ENCODE measurements around the gene GRM1.

Gene GRM1

GRCh38 chr6:146246028-146246427 is 217.2 kb downstream of the GRM1 start:
- no peak for DNase-seq (ENCODE audit: low read depth)
- TF ChIP-seq CTCF (IDR thresholded peaks at IDR 0.05; ENCODE audit: insufficient read depth, low read depth, low read length, missing control alignments) = no peak
- no peak overlapping the region for H3K4me3 ChIP-seq (ENCODE audit: low read length)

- DNase-seq (ENCODE audit: low read depth) = no peak
- no peak overlapping the region for H3K4me3 ChIP-seq (ENCODE audit: low read length)
- TF ChIP-seq CTCF (IDR thresholded peaks at IDR 0.05; ENCODE audit: insufficient read depth, low read depth, low read length, missing control alignments) = no peak
Observed at GRCh38 chr6:146253691-146254090, 224.8 kb downstream of the GRM1 start.

GRCh38 chr6:146258206-146258605 is 229.3 kb downstream of the GRM1 start:
- DNase-seq (ENCODE audit: low read depth) = no peak
- TF ChIP-seq CTCF (IDR thresholded peaks at IDR 0.05; ENCODE audit: insufficient read depth, low read depth, low read length, missing control alignments) = no peak
- H3K4me3 ChIP-seq (ENCODE audit: low read length) = no peak overlapping the region

GRCh38 chr6:146260886-146261285 is 232.0 kb downstream of the GRM1 start:
- H3K4me3 ChIP-seq (ENCODE audit: low read length) = no peak overlapping the region
- TF ChIP-seq CTCF (IDR thresholded peaks at IDR 0.05; ENCODE audit: insufficient read depth, low read depth, low read length, missing control alignments) = no peak
- DNase-seq (ENCODE audit: low read depth) = no peak

GRCh38 chr6:146265056-146265455 is 236.2 kb downstream of the GRM1 start:
- DNase-seq (ENCODE audit: low read depth) = no peak
- no peak overlapping the region for H3K4me3 ChIP-seq (ENCODE audit: low read length)
- no peak for TF ChIP-seq CTCF (IDR thresholded peaks at IDR 0.05; ENCODE audit: insufficient read depth, low read depth, low read length, missing control alignments)

- no peak overlapping the region for H3K4me3 ChIP-seq (ENCODE audit: low read length)
- no peak for DNase-seq (ENCODE audit: low read depth)
- TF ChIP-seq CTCF (IDR thresholded peaks at IDR 0.05; ENCODE audit: insufficient read depth, low read depth, low read length, missing control alignments) = no peak
Observed at GRCh38 chr6:146267447-146267846, 238.6 kb downstream of the GRM1 start.

- no peak overlapping the region for H3K4me3 ChIP-seq (ENCODE audit: low read length)
- no peak for TF ChIP-seq CTCF (IDR thresholded peaks at IDR 0.05; ENCODE audit: insufficient read depth, low read depth, low read length, missing control alignments)
- no peak for DNase-seq (ENCODE audit: low read depth)
Observed at GRCh38 chr6:146267946-146268345, 239.1 kb downstream of the GRM1 start.
